NCI-H446 treated with DMSO at 0.1 percent for 48 hours (cell line): ENCODE measurements around the gene VCL.
"Not testable (repeated sequence)": the region's sequence is repeated elsewhere in the genome, so short reads cannot be mapped to it uniquely, and the experiment has no call there.

Experiments used
- DNase-seq: peaks from one replicate; lab custom pipeline; 2025; lab: John Stamatoyannopoulos, UW

The VCL gene

DNA sequence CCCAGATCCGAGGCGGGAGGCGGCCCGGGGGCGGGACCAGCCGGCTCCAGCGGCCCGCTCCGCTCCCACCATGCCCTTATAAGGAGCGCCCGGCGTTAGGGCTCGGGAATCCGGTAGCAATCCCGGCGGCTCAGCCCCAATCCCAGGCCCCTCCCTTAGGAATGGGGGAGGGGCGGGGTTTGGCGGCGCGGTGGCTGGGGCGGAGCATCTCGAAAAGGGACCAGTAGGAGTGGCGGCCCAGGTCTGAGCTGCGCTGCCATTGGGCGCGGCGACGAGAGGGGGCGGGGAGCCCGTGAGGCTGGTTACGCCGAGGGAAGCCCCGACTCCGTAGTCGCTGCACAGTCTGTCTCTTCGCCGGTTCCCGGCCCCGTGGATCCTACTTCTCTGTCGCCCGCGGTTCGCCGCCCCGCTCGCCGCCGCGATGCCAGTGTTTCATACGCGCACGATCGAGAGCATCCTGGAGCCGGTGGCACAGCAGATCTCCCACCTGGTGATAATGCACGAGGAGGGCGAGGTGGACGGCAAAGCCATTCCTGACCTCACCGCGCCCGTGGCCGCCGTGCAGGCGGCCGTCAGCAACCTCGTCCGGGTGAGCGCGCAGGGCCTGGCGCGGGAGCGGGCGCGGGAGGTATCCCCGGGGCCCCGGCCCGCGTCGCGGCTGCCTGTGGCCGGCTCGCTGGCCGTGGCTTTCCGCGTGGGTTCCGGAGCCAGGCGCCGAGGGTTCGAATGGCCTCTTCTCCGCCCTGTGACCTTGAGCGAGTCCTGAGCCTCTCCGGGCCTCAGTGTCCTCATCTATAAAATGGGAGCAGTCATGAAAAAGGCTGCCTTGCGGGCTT lies at the start of gene VCL:
VCL (plus strand) TSS at position 330 of the 836 bp plus-strand sequence; CDS start at position 422, 92 bp downstream.
- peak; percentile 86 for DNase-seq

DNA sequence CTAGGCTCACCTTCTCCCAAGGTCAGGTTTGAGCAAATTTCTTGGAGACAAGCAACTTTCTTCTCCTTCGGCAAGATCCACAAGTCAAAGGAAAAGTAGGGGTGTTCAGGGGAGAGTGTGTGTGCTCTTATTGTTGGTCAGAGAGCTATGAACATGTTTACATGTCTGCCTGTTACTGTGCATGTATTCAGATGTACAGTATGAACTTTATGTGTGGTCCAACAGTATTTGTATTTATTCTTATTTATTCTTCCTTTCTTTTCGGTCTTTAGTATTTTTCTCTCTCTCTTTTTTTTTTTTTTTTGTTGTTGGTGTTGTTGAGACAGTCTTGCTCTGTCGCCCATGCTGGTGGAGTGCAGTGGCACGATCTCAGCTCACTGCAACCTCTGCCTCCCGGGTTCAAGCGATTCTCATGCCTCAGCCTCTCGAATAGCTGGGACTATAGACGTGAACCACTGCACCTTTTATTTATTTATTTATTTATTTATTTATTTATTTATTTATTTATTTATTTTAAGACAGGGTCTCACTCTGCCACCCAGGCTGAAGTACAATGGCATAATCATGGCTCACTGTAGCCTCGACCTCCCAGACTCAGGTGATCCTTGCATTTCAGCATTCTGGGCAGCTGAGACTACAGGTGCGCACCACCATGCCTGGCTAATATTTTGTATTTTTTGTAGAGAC lies 48.8 kb upstream of the VCL start:
- DNase-seq = no peak

DNA sequence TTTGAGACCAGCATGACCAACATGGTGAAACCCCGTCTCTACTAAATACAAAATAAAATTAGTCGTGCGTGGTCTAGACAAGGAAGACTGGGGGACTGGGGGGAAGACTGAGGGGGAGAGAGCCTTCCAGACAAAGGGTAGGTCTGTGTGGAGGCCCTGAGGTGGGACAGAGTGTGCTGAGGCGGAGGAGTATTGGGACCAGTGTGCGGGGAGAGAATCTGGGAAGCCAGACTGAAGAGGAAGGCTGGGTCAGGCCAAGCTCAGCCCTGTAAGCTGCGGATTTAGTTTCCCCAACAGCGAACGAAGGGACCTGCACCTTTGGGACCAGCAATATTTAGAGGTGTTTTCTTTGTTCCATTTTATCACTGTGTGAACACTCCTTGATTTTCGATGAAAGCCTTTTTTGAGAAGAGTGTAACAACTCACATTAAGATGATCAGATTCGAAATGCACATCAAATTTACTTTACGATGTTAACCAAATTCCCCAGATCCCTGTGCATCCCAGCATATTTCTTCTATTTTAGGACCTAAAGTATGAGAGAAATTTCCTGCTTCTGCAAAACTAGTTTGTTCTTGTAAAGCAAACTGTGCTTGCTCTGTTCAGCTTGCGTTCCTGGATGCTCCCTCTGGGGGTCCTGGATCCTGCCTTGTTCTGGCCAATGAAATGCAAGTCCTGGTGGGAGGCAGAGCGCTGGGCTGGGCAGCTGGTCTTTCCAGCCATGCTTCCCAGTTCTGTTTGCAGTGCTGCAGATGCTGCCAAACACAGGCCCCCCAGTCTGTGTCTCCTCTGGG lies 47.6 kb upstream of the VCL start:
- DNase-seq = no peak

DNA sequence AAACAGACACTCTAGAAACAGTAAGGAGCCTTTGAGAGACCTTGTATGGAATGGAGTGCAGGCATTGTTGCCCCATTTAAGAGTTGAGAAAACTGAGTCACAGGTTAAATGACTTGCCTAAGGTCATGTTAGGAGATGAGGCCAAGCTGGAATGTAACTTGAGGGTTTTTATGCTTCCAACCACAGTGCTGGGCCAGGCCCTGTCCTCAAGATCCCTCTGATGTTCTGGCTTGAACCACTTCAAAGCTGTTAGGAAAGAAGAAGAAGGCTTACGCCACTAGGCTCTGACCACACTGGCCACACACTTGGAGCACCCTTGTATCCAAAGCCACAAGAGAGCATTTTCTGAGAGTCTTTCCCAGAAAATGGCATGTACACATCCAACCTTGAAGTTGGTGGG lies 44.3 kb upstream of the VCL start:
- DNase-seq = no peak

DNA sequence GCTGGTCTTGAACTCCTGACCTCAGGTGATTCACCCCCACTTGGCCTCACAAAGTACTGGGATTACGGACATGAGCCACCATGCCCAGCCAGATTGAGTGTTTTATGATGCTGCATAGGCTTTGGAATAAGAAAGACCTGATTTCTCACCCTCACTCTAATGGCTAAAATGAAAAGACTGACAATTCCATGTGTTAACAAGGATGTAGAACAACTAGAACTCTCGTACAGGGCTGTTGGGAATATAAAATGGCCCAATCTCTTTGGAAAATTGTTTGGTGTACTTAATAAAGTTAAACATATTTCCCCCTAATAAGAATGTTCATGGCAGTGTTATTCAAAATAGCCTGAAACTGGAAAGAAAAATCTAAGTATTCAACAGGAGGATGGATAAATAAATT lies 43.2 kb upstream of the VCL start:
- DNase-seq = no peak

DNA sequence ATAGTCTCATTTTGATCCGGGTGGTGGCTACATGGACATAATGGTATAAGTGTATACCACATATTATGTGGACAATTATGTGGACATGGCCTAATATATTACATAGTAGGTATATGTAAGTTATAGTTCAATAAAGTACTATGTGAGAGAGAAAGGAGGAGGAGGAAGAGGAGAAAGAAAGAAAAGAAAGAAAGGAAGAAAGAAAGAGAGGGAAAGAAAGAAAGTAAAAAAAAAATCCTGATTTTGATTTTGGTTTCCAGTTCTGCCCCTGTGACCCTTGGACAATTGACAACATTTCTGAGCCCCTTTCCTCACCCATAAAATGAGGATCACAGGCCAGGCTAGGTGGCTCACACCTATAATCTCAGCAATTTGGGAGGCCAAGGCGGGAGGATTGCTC lies 42.2 kb upstream of the VCL start:
- no peak for DNase-seq

DNA sequence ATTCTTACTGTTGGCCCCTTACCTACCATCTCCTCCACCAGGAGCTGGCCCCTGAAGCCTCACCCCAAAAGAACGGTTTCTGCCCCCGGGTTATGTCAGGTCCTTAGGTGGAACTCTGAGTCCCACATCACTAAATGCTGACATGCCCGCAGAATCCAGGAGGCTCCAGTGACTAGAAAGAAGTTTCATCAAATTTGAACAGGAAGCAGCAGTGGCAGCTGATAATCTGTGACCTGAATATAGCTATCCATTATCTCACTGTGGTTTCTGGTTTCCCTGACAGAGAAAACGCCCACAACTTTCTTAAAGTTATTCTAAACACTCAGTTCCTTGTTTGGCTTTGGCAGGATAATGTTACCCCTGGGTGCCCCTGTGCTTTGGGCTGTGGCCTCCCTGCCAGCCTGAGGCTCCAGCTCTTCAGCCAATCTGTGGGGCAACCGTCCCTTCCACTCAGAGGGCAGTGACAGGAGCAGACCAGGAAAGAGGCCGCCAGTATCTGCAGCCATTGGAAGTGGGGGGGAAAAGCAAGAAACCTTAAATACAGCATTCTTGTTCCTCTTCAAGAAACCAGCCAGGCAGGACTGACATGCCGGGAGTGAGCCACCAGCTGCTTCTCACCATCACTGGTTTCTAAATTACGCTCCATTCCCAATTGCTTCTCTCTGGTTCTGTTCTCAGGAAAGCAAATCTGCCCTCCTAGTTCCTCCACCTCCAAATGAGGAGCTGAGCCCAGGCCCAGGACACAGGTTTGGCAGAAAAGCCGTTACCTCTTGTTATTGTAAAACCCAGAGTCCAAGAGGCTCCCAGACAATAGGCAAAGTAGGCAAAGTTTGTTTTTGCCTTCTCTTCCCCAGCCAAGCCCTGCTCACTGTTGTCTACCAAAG lies 41.2 kb upstream of the VCL start:
- no peak for DNase-seq

DNA sequence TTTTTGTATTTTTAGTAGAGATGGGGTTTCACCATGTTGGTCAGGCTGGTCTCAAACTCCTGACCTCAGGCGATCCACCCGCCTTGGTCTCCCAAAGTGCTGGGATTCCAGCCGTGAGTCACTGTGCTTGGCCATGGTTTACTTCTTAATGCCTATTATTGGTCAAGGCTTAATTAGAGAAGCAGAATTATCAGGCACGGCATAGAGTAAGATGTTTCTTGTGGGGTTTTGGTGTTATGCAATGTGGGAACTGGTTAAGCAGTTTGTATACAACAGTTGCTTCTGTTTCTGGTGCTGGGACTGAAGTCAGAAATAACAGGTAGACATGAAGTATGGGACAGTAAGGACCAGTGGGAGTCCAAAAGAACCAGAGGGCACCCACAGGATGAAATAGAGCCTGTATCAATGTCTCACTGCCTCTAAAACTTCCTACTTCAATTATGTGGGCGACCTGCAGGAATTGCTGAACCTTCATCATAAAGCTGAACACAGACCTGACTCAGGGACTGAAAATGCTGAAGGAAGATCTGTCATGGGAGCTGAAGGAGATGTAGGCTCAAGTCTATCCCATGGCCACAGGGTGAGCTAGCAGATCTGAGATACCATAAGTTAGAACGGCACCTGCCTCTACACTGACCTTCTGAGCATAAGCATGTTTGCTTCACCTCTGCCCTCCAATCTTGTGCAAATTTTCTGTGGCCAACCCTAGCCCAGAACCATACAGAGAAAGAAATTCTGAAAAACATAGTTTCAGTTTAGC lies 38.3 kb upstream of the VCL start:
- no peak for DNase-seq

DNA sequence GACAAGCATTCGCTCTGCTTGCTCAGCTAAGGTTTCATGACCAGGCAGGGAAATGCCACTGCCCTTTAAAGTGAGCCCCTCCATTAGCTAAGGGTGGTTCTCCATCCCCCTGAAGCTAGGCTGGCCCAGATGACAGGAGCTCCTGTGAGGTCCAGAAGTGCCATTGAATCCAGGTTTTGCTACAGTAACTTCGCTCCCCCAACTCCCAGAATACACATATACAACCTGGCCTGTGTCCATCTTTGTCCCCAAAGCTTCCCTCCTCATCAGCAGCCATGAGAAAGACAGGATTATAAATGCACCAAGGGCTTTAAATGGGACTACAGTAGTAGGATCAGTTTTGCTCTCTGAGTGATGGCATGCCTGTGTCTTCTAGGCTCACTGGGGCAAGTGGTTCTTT lies 35.5 kb upstream of the VCL start:
- no peak for DNase-seq

DNA sequence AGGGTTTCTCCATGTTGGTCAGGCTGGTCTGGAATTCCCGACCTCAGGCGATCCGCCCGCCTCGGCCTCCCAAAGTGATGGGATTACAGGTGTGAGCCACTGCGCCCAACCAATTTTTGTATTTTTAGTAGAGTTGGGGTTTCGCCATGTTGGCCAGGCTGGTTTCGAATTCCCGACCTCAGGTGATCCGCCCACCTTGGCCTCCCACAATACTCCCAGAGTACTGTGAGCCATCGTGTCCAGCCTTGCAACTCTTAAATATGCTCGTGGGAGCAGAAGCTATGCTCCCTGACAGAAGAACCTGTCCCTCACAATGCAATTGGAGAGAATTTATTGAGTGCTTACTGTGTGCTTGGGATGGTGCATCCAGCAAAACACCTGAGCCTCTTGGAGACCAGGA lies 34.4 kb upstream of the VCL start:
- not testable (repeated sequence) for DNase-seq

DNA sequence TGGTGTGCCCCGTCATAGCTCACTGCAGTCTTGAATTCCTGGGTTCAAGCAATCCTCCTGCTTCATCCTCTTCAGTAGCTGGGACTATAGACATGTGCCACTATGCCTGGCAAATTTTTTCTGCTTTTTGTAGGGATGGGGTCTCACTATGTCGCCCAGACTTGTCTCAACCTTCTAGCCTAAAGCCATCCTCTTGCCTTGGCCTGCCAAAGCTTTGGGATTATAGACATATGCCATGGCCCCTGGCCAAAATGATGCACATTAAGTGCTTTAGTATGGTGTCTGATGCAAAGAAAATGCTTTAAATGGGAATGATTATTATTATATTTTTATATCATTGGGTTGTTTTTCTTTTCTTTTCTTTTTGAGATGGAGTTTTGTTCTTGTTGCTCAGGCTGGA lies 33.2 kb upstream of the VCL start:
- no peak for DNase-seq

DNA sequence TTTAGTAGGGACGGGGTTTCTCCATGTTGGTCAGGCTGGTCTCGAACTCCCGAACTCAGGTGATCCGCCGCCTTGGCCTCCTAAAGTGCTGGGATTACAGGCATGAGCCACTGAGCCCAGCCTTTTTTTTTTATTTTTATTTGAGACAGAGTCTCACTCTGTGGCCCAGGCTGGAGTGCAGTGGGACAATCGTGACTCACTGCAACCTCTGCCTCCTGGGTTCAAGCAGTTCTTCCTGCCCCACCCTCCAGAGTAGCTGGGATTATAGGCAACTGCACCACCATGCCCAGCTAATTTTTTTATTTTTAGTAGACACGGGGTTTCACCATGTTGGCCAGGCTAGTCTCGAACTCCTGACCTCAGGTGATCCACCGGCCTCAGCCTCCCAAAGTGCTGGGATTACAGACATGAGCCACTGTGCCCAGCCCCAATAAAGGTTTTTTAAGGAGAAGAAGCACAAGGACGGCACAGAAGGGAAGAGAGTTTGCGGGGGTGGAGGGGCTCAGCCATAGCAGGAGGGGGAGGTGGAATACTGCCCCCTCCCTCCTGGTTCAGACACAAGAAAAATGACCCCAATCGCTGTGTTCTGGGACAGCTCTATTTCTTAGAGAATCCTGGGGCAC lies 32.5 kb upstream of the VCL start:
- not testable (repeated sequence) for DNase-seq

DNA sequence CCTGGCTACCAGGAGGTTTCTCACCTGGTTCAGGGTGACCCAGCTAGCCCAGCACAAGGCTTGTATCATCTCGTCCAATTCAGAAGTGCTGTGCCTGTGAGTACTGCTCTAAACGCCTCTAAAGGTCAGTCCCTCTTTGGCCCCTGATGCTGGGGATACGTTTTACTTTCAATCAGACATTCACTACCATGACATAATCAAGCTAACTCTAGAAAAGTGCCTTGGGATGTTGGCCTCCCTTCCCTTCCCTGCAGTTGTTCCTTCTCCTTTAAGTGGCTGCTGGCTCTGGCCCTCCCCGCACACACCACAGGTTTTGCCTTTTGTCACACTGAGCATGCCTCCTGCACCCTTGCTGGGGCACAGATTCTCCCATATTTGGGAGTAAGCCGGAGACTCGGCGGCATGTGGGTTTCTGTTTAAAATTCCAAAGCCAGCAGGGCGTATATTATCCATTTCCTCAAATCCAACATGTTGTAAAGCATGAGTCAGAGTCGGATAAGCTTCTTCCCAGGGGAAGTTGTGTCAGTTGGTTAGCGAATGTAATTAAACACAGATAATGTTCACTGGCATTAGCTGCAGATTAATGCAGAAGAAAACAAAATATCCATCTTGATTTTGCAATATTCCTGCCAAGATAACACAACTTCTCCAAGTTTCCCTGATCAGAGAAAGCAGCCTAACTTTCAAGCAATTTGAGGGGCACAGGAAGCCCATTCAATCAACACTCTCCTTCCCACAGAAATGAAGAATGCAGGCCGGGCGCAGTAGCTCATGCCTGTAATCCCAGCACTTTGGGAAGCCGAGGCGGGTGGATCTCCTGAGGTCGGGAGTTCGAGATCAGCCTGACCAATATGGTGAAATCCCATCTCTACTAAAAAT lies 31.8 kb upstream of the VCL start:
- peak; percentile 69 for DNase-seq

DNA sequence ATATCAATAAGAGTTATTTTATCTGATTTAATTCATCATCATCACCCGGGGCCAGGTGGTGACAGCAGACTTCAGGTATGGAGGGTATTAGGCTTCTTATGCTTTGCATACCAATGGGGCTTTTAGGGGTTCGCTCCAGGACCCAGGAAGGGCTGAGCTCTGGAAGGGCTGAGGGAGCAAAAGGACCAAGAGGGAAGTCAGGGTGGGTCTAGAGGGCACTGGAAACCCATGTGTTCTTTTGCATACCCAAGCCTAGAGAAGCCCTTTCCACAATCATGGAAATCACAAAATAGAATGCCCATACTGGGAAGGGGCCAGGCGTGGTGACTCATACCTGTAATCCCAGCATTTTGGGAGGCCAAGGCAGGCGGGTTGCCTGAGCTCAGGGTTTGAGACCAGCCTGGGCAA lies 30.9 kb upstream of the VCL start:
- no peak for DNase-seq

DNA sequence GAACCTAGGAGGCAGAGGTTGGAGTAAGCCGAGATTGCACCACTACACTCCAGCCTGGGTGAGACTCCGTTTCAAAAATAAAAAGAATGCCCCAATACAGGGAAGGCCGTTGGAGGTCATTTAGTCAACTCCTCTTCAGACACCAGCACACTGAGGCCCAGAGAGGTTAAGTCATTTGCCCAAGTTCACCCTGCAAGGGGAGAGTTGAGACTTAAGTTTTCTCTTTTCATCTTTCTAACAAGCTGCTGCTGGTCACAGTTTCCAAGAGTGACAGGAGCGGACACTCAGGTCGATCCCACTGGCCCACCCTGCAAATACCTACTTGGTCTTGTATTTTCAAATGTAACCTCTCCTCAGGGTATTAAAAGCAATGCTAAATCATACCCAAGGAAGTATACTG lies 30.4 kb upstream of the VCL start:
- DNase-seq = no peak

DNA sequence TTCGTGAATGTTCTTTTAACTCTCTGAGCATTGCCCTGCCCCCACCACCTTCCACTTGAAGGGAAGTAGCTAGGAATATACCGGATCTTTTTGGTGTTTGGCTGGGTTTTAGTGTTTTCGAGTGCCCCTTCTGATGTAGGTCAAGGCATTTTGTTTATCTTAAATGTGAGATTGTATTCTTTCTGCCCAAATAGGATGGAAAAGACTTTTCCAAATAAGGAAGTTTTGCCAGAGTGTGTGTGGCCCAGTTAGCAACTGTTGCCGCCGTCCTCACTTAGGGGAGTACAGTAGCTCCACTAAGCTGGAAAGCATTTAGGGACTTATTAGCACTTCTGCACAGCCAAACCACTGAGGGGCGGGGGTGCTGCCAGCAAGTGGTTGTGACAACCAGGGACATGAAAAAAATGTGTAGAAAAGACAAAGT lies 29.8 kb upstream of the VCL start:
- DNase-seq = no peak

DNA sequence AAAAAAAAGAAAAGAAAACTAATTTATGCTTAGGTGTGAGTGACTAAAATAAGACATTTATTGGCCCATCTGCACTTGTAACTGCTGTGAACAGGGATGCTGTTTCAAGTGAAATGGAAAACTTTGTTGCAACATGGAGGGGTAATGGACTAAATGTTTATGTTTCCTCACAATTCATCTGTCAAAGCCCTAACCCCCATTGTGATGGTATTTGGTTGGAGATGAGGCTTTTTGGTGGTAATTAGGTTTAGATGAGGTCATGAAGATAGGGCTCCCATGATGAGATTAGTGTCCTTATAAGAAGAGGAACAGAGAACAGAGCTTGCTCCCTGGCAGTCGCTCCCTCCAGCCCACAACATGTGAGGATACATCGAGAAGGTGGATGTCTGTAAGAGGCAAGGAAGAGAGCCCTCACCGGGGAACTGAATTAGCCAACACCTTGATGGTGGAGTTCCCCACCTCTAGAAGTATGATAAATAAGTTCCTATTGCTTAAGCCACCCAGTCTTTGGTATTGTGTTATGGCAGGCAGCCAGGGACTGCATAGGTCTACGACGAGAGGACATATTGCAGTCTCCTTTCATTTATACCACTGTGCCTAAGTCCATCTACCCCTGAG lies 28.6 kb upstream of the VCL start:
- no peak for DNase-seq

DNA sequence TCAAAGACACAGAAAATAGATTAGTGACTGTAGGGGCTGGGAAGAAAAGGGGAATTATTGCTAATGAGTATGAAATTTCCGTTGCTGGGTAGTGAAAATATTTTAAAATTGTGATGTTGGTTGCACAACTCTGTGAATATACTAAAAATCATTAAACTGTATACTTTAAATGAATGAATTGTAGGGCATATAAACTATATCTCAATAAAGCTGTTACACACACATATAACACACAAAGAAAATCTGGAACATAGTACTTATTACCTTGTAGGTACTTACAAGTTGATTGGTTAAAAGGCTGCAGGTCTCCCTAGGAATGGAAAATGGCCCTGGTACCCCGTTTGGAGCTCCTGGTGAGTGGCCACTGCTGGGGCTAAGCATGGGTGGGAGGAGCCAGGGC lies 27.1 kb upstream of the VCL start:
- no peak for DNase-seq
